Esophagus mucosa (tissue), 1 donor: ENCODE results near the gene ADAM19. TPM values are rescaled to one million over a fixed set of nuclear protein-coding genes. Genes with fewer than 3 reads are reported as not detected.
"Not testable (repeated sequence)": the region's sequence is repeated elsewhere in the genome, so short reads cannot be mapped to it uniquely, and the experiment has no call there.

Experiments used
- ATAC-seq: fragments of 200-7000 bp; cut with Tn5 transposase; one replicate; pipeline ENCODE4 v1.9.1; 2020
- total RNA-seq: library from RNA; stranded (reverse); gene quantifications from one replicate; pipeline ENCODE4 v1.2.4, GENCODE V29; 2023
- donor health status: DM: yes; HTN: yes; CAD: no.

ADAM19 gene
- total RNA-seq, 1 donor from 2014 or later, result 2.2 TPM

GRCh38 chr5:157482702-157483101 is 92.9 kb downstream of the ADAM19 start:
- ATAC-seq, result not testable (repeated sequence)

- no peak for ATAC-seq
These were observed 93.9 kb downstream of the ADAM19 start for GRCh38 chr5:157481666-157482065.

- peak; percentile 47 for ATAC-seq
These were observed 94.3 kb downstream of the ADAM19 start for GRCh38 chr5:157481265-157481664.

DNA sequence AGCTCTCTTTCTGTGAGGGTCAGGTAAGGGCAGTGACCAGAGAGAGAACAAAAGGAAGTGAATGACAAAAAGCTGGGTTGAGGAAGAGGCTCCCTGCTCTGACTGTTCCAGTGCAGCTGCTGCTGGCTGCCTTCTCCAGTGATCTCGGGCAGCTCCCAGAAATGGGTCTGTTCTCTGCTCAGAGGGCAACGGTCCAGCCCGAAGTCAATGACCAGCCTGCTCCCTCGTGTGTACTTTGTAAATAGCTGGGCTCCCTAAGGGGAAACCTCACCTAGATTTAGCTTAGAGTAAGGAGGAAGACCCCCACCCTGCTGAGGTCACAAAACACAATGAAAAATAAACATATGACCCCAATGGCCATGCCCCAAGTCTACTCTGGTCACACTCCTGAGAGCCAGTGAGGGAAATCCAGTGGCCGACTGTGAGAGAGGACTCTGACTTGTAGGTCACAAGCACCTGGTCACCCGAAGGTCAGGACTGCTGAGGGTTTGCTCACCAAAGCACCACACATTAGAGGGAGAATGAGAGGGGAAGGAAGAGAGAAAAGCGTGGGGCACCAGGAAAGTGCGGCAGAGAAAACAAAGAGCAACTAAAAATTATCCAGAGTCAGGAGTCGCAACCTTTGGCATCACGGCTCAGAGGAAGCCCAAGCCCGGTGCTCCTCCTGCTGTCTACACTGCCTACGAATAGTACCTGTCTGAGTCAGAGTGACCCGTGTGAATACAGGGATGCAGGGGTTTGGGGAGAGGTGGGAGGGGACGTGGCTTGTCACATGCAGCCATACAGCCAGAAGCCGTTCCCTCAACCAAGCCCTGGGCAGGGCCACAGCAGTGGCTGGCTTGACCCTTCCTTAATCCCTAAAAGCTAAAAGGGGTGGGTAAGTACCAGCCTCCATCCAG is 95.7 kb downstream of the ADAM19 start:
- ATAC-seq, result no peak

DNA sequence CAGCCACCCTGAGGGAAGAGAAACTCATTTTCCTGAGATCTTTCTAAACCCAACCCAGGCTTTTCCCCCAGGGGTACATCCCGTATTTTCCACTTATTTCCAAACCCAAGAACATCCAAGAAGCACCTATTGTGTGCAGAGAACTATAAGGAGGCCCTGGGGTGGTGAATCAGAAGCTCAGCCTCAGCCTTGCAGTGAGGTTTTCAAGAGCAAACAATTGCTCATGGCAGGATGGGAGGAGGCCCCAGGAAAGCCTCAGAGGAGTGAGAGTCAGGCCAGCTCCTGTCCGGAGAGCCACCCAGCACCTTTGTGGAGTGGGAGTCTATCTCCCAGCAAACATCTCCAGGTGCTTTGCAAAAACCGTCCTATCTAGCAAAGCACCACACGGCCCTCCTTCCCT is 96.4 kb downstream of the ADAM19 start:
- peak; percentile 29 for ATAC-seq

DNA sequence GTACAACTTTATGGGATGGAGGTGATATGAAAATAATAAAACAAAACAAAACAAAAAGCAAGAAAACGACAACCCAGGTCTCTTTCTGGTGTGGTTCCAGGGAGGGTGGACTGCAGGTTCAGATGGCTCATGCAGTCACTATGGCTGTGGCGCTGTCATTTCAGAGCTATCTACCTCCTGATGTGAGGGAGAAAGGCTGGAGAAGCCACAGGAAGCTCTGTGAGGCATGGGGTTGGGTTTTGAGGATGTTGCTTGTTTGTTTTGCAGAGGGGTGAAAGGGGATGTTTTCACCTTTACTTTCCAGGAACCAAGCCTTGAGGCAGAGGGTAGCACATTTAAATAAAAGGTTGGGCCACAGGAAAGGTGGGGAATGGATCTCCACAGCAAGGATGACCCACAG is 96.8 kb downstream of the ADAM19 start:
- no peak for ATAC-seq

GRCh38 chr5:157477814-157478494 is 97.6 kb downstream of the ADAM19 start:
- no peak for ATAC-seq

DNA sequence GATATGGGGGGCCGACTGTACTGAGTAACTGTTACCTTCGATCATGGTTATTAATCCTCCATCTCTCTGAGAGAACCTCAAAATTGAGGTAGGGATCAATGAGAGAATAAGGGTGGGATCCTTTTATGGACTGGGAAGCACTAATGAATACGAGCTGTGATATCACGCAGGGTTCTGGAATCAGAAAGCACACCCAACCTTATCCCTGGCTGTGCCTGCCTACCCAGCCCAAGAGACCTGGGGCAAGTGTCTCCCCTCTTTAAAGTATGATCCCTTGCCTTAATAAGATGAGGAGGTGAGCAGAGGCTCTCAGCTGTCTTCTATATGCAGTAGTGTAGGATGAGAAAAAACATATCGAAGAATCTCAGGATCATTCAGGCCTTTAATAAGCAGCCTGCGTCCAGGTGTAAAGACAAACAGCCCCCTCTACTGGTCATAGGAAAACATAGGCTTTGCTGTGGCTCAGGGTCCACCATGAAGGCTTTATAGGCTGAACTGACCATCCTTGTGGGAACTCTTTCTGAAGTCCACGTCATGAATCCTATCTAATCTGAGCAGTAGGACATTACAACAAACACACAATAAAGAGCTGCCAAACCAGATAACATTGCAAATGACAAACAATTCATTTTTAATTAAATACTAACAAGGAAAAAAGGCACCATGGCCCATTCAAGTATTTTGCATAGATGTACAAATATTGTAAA is 98.7 kb downstream of the ADAM19 start:
- peak; percentile 67 for ATAC-seq

GRCh38 chr5:157475432-157475831 is 100.1 kb downstream of the ADAM19 start:
- no peak for ATAC-seq

- ATAC-seq, result no peak
These were observed 101.9 kb downstream of the ADAM19 start for GRCh38 chr5:157473383-157474320.

- peak; percentile 15 for ATAC-seq
These were observed 103.9 kb downstream of the ADAM19 start for GRCh38 chr5:157471709-157472108.

DNA sequence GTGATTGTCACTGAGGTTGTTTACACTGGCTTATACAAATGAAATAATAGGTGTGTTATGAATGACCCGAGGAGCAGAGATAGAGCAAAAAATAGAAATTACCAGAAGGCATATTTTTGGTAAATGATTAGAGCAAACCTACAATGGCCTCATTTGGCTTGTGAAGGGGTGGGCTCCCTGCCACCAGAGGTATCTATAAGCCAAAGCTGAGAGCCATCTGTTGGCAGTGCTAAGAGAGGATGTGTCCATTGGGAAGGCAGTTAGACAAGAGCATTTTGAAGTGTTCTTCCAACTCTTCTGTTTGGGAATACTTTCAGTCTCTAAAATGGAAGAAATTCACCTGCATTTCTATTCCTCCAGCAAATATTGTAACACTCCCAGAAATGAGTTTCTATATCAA is 104.9 kb downstream of the ADAM19 start:
- no peak for ATAC-seq

DNA sequence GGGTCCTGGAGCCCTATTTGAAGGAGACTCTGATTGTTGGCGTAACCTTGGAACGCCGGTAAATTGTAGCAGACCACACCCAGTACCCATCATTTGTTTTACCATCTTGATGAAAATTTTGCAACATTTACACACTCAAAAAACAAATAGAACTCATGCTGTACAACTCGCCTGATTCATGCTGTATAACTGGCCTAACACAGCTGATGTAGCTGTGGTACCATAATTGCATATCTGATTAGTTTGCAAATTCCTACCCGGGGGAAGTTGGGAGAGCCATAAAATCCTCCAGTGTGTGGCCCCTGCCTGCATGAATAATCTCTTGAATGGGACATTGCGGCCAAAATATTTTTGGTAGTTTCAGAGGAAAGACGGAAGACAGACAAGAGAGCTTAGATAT is 105.9 kb downstream of the ADAM19 start:
- ATAC-seq, result no peak

DNA sequence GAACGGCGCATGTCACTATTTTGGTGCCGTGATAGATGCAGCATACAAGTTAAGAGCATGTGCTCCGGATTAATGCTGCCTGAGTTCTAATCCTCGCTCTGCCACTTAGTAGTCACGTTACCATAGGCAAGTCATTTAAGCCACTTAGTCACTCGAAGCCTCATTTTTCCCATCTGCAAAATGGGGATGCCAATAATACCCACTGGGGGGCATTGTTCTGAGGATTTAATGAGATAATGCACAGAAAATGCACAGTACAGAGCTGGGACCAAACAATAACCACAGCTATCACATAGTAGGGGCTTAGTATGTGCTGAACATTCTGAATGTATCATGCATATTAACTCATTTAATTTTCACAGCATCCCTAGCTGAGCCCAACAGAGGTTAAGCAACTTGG is 106.5 kb downstream of the ADAM19 start:
- ATAC-seq, result no peak

DNA sequence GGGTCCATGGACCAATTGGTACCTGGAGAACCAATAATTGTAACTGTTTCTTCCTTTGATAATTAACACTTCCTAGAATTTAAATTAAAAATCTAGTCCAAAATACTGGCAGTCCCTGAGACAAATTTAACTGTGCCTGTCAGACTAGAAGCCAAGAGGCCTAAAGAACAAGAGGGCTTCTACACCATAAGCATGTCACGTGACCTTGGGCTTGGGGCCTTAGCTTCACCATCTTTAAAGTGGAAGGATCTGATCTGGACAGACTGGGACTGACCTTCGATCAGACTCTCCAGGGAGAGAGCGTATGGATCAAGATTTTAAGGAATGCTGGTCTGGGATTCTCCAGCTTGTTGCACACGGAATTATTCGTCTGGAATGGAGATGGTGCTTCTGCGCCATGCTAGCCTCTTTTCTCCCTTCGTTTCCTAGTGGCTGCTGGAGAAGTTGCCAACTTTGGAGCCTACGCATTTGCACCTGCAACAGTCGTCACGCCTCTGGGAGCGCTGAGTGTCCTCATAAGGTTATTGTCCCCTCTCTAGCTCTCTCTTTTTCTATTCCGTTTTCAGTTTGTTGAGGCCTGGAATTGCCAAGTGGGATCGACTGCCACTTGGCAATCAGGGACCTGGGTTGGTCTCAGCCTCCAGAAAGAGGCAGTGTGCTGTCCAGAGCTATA is 107.1 kb downstream of the ADAM19 start:
- no peak for ATAC-seq

DNA sequence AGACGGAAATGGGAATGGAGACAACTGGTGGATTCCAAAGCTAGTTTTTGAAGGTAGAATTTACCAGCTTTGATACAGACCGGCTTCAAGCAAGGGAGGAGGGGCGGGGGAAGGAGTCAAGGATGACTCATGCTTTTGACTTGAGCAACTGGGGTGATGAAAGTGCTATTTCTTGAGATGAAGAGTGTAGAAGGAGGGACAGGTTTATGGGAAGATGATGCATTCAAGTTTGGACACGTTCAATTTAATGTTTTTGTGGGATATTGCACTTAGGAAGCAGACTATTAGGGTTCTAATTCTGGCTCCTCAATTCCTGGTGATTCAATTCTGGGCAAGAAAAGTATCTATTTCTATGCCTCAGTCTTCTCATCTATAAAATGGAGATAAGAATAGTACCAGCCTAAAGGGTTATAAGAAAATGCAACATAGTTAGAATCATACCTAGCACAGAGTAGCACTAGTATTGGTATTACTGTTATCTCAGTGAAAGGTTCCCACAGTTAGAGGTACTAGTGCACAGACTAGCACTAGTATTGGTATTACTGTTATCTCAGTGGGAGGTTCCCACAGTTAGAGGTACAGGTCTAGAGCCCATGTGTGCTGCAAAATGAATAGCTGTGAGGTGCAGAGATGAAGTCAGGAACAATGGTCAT is 110.9 kb downstream of the ADAM19 start:
- peak; percentile 89 for ATAC-seq

DNA sequence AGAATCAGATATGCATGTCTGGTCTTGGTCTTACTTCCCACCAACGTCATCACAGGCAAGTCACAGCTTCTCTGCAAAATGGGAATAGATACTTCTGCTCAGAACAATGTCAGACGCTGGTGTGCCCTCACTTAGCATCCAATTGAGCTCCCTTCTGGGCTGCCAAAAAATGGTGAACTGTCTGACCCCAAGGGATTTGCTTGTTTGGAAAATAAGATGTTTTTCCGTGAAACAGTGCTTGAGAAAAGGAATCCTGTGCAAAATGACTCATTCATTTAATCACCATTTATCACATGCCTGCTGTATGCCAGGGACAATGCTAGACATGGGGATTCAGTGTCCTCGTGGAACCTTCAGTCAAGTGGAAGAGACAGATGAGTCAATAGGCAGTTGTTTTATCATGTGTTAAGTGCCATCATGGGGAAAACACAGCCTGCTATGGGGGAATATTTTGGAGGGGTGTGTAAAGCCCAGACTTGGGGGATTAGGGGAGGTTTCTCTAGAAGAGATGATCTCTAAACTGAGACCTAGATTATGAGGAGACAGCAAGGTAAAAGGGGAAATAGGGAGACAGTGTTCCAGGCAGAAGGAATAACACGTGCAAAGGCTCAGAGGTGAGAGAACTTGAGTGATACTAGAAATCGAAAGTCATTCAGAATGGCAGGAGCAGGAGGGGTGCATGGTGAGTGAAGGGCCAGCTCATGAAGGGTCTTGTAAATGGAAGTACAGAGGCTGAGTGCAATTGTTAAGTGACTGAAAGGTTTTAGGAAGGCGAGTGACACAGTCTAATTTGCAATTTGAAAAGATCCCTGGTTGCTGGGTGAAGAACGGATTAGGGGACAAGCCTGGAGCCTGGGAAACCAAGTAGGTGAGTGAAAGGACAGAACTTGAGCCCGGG is 111.7 kb downstream of the ADAM19 start:
- peak; percentile 51 for ATAC-seq

GRCh38 chr5:157463081-157463480 is 112.5 kb downstream of the ADAM19 start:
- no peak for ATAC-seq

DNA sequence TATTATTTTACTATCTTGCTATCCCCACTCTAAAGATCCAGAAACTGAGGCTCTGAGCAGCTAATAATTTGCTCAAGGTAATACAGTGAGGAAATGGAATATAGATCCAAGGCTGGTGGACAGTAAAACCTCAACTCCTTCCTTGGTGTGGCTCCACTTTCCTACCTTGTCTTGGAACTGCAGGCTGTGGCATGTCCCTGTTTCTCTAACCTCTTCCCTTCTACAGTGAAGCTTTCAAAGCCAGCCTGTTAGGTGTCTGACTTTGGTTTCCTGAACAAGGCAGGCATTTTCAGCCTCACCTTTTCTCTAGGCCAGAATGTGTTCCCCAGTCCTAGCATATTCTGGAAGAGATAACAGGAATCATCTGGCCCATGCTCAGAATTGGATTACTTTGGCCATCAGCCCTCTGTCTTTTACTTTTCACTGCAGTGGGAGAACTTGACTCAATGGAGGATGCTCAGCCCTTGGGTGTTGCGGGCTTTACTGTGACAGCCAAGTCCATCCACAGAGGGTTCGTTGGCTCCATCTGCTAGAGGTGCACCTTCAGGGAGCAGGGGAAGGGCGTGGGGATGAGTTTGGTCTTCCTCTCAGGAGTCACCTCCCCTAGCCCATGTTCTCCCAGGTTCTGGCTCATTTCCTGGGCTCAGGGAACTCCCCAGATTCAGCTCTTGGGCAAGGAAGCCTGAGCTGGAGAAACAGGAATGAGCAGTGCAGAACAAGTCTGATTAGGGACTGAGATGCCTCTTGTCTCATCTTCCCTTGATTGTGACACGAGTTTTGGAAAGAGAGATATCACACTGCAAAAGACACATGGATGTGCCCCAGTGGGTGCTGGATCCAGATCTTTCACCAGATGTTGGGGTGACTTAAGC is 114.4 kb downstream of the ADAM19 start:
- peak; percentile 68 for ATAC-seq
